A549 (cell line): ENCODE measurements around the gene NEURL1.

Experiments
- CTCF ChIP-seq: fragments of >200 bp; sonication (Bioruptor Twin); formaldehyde crosslinking; IDR thresholded peaks from 3 replicates; pipeline ENCODE4 v1.5.1; 2016
- HEYL ChIP-seq: fragments of 250-450 bp; sonication (Bioruptor Pico); IDR thresholded peaks from 2 replicates; pipeline ENCODE4 v1.8.0; 2021; ENCODE audit warnings: mild to moderate bottlenecking, moderate library complexity
- MAX ChIP-seq: IDR thresholded peaks from 2 replicates; pipeline ENCODE4 v1.6.1; 2012
- RFX5 ChIP-seq: fragments of 450-650 bp; IDR thresholded peaks from 2 replicates; pipeline ENCODE4 v1.7.1; 2014; ENCODE audit warnings: antibody characterized with exemption, mild to moderate bottlenecking, moderate library complexity
- RNF2 ChIP-seq: fragments of 200-600 bp; sonication (generic); IDR thresholded peaks from 2 replicates; pipeline ENCODE4 v1.6.1; 2016; ENCODE audit warnings: low read depth, mild to moderate bottlenecking, antibody characterized with exemption, moderate library complexity, borderline replicate concordance

- TF ChIP-seq RFX5: no peak
- no peak for TF ChIP-seq CTCF
- no peak for TF ChIP-seq HEYL (CRISPR knock-in tag)
- TF ChIP-seq RNF2: no peak
- no peak for TF ChIP-seq MAX
These were observed 63.0 kb downstream of the NEURL1 start for GRCh38 chr10:103556383-103557007.
